ENCODE results near the gene SLMAP. TPM values are rescaled to one million over a fixed set of nuclear protein-coding genes. Genes with fewer than 3 reads are reported as not detected.
"Not testable (repeated sequence)": the region's sequence is repeated elsewhere in the genome, so short reads cannot be mapped to it uniquely, and the experiment has no call there.

The SLMAP gene
- total RNA-seq, 1 donor from 2014 or later, result 57.1 TPM

- Mint-ChIP-seq H3K4me1 (no peaks in the 10 kb centered on the region), H3K27me3 (no peaks in the 10 kb centered on the region), H3K36me3 (ENCODE audit: low read depth) (peaks cover 67% of the 10 kb centered on the region), H3K4me3 (no peak overlapping the region), H3K9me3 (no peaks in the 10 kb centered on the region), H3K27ac (no peak overlapping the region)
- DNase-seq (no peak), ATAC-seq (ENCODE audit: low read depth) (no peak)
- TF ChIP-seq CTCF (IDR thresholded peaks at IDR 0.05), result no peak
- POLR2A ChIA-PET, result no interaction called here
- intact Hi-C loops (cut with micrococcal nuclease), result loop anchor here (10.0 kb wide), 1 partner anchor 312 kb away; no protein-coding TSS in a partner anchor
- CTCF ChIA-PET, result no interaction called here
These were observed 106.8 kb downstream of the SLMAP start for GRCh38 chr3:57862894-57863293.

GRCh38 chr3:57863380-57863779 lies 107.3 kb downstream of the SLMAP start:
- CTCF ChIA-PET, result no interaction called here
- POLR2A ChIA-PET, result no interaction called here
- H3K27ac Mint-ChIP-seq, result no peak overlapping the region
- intact Hi-C loops (cut with micrococcal nuclease), result loop anchor here (10.0 kb wide), 1 partner anchor 311 kb away; no protein-coding TSS in a partner anchor
- ATAC-seq (ENCODE audit: low read depth) (no peak), DNase-seq (no peak)
- no peaks in the 10 kb centered on the region for H3K27me3 Mint-ChIP-seq
- no peak for TF ChIP-seq CTCF (IDR thresholded peaks at IDR 0.05)
- H3K4me3 Mint-ChIP-seq, result no peak overlapping the region
- no peaks in the 10 kb centered on the region for H3K9me3 Mint-ChIP-seq
- no peaks in the 10 kb centered on the region for H3K4me1 Mint-ChIP-seq
- peaks cover 62% of the 10 kb centered on the region for H3K36me3 Mint-ChIP-seq (ENCODE audit: low read depth)

- POLR2A ChIA-PET, result no interaction called here
- no peak for ATAC-seq (ENCODE audit: low read depth)
- Mint-ChIP-seq H3K27ac (no peak overlapping the region), H3K4me1 (no peaks in the 10 kb centered on the region), H3K9me3 (no peaks in the 10 kb centered on the region), H3K27me3 (no peaks in the 10 kb centered on the region), H3K36me3 (ENCODE audit: low read depth) (peaks cover 55% of the 10 kb centered on the region), H3K4me3 (no peak overlapping the region)
- no peak for DNase-seq
- no peak for TF ChIP-seq CTCF (IDR thresholded peaks at IDR 0.05)
- intact Hi-C loops (cut with micrococcal nuclease), result loop anchor here (10.0 kb wide), 1 partner anchor 310 kb away; no protein-coding TSS in a partner anchor
- CTCF ChIA-PET, result no interaction called here
These were observed 108.7 kb downstream of the SLMAP start for GRCh38 chr3:57864853-57865252.

- CTCF ChIA-PET; POLR2A ChIA-PET; H3K4me1 Mint-ChIP-seq; H3K4me3 Mint-ChIP-seq; H3K27me3 Mint-ChIP-seq; ATAC-seq (ENCODE audit: low read depth); H3K27ac Mint-ChIP-seq; DNase-seq; H3K9me3 Mint-ChIP-seq: not testable (repeated sequence)
- intact Hi-C loops (cut with micrococcal nuclease), result loop anchor here (10.0 kb wide), 1 partner anchor 306 kb away; no protein-coding TSS in a partner anchor
- H3K36me3 Mint-ChIP-seq (ENCODE audit: low read depth), result peaks cover 48% of the 10 kb centered on the region
These were observed 113.0 kb downstream of the SLMAP start for GRCh38 chr3:57869110-57869509.

- ChIA-PET POLR2A (no interaction called here), CTCF (no interaction called here)
- intact Hi-C loops (cut with micrococcal nuclease), result no loop called here
- Mint-ChIP-seq H3K4me3 (no peak overlapping the region), H3K9me3 (no peaks in the 10 kb centered on the region), H3K36me3 (ENCODE audit: low read depth) (peaks cover 47% of the 10 kb centered on the region), H3K27ac (no peak overlapping the region), H3K27me3 (no peaks in the 10 kb centered on the region), H3K4me1 (no peaks in the 10 kb centered on the region)
- no peak for ATAC-seq (ENCODE audit: low read depth)
- TF ChIP-seq CTCF (IDR thresholded peaks at IDR 0.05), result no peak
- no peak for DNase-seq
These were observed 116.5 kb downstream of the SLMAP start for GRCh38 chr3:57872606-57873005.

- intact Hi-C loops (cut with micrococcal nuclease), result no loop called here
- Mint-ChIP-seq H3K4me3 (no peak overlapping the region), H3K4me1 (no peaks in the 10 kb centered on the region), H3K27ac (no peak overlapping the region), H3K27me3 (no peaks in the 10 kb centered on the region), H3K36me3 (ENCODE audit: low read depth) (peaks cover 38% of the 10 kb centered on the region), H3K9me3 (no peaks in the 10 kb centered on the region)
- ChIA-PET CTCF (no interaction called here), POLR2A (no interaction called here)
- DNase-seq, result no peak
- ATAC-seq (ENCODE audit: low read depth), result no peak
- no peak for TF ChIP-seq CTCF (IDR thresholded peaks at IDR 0.05)
These were observed 120.5 kb downstream of the SLMAP start for GRCh38 chr3:57876632-57877031.

All from activated B cell treated with CpG ODN at 0.5 μM for 24 hours (primary cell).